HG03378 (cell line): Measurements from ENCODE around the gene ADCY9.

ENCODE experiments used
- ATAC-seq: cut with Tn5 transposase; IDR thresholded peaks from one replicate; pipeline ENCODE4 v1.9.1; 2021; ENCODE audit warnings: mild to moderate bottlenecking, moderate library complexity; ENCODE audit not compliant: unreplicated experiment

The ADCY9 gene

DNA sequence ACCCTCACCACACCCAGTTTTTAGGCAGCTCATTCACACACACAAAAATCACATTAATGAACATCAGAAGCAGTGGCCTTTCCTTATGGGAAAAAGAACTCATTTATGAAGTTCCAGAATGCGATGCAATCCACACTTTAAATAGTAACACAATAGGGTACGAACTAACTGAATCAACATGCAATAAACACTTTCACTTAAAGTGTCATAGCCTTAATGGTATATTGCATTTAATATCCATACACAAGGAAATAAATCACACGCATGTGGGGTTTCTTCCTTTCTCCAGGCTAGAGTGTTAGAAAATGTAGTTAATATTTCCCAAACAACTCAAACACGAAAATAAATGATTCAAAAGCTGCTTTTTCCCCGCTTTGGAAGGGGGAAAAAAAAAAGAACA lies 19.7 kb downstream of the ADCY9 start:
- ATAC-seq: no peak

- ATAC-seq: no peak
Observed at GRCh38 chr16:4094127-4094773, 22.0 kb downstream of the ADCY9 start.

DNA sequence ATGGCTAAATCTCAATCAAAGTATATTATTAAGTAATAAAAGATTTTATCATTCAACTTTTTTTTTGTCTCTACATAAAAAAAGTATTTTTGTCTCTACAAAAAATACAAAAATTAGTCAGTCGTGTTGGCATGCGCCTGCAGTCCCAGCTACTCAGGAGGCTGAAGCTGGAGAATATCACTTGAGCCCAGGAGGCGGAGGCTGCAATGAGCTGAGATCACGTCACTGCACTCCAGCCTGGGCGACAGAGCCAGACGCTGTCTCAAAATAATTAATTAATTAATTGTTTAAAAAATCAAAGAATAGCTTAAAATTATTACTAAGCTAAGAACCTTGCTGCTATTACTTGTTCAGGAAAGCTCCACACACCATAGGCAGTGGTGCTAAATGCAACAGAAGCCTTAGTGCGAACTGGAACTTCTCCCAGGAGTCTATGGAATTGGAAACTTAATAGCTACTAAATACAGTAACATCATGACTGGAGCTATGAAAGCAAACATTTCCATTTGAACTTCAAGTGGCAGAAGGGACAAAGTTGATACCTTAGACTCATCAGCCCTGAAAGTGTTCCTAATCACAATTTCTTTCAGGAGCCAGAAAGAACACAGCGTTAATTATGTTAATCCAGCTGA lies 22.6 kb downstream of the ADCY9 start:
- no peak for ATAC-seq

GRCh38 chr16:4092547-4093265 lies 23.5 kb downstream of the ADCY9 start:
- ATAC-seq: no peak

DNA sequence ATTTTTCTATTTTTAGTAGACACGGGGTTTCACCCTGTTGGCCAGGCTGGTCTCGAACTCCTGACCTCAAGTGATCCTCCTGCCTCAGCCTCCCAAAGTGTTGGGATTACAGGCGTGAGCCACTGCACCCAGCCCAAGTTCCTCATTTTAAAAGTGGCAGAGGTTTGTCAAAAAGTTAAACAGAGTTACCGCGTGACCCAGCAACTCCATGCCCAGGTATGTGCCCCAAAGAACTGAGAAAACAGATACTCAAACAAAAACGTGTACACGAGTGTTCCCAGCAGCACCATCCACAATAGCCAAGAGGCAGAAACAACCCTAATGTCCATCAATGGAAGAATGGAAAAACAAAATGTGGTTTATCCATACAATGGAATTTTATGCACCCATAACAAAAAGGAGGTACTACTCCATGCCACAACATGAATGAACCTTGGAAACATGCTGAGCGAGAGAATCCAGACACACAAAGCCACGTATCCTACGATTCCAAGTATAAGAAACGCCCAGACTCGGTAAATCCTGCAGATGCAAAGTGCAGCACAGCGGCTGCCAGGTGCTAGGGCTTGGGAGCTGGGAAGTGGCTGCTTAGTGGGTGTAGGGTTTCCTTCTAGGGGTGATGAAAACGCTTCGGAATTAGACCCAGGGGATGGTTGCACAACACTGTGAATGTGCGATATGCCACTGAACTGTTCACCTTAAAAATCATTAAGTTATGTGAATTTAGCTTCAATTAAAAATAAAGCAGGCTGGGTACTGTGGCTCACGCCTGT lies 24.8 kb downstream of the ADCY9 start:
- ATAC-seq: no peak

DNA sequence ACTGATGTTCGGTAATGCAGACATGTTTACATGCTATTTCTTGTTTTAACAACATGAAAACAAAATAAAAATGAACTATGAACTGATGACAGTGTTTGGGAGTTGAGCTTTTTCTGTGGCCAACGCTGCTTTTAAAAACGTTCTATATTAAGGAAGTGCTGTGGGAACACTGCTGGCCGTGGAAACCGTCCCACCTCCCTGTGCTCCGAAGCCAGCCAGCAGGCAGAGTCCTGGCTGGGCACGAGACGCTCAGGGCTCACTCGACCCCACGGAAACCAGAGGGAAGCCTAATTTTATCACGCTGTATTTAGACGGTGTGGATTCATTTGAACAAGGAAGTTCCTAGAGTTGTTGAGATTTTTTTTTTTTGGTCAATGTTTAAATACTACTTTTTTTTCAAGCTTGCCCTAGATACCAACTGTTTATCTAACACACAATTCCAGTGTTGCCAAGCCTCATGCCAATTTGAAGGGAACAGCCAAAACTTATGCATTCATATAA lies 25.8 kb downstream of the ADCY9 start:
- no peak for ATAC-seq

DNA sequence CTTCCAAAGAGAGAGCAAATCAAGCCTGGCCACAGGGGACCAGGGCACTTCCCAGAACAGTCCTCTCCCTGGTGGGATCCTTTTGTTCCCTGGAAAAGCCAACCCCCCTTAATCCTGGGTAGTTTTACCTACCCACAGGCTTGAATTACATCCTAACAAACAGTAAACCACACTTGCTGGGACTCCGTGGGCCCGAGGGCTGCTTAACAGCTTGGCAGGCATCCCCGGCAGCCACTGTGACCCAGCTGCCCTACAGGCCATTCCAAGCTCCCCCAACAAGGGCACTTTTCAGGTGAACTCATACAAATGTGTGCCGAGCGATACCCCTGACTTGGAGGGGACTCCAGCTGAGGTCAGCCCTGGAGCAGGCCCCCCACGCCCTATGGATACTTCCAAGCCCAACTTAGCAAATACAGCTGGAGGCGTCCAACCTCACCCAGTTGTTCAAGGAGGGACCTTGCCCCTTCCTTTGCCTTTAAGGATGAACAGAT lies 26.4 kb downstream of the ADCY9 start:
- no peak for ATAC-seq

DNA sequence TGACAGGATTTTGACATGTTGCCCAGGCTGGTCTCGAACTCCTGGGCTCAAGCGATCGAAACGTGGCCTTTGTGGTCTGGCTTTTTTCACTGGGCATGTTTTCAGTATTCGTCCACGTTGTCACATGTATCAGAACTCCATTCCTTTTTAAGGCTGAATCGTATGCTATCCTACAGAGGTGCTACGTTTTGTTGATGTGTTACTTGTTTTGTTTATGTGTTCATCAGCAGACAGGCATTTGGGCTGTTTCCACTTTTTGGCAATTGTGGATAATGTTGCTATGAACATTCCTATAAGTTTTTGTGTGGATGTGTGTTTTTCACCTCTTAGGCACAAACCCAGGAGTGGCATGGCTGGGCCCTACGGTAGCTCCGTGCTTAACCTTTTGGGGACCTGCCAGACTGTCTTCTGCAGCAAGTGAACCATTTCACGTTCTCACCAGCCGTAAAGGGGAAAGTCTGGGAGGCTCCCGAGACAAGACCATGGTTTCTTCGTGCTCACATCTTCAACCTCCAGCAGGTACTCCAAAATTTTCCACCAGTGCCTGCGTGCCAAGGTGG lies 26.9 kb downstream of the ADCY9 start:
- no peak for ATAC-seq

GRCh38 chr16:4087990-4088577 lies 28.2 kb downstream of the ADCY9 start:
- ATAC-seq: no peak

DNA sequence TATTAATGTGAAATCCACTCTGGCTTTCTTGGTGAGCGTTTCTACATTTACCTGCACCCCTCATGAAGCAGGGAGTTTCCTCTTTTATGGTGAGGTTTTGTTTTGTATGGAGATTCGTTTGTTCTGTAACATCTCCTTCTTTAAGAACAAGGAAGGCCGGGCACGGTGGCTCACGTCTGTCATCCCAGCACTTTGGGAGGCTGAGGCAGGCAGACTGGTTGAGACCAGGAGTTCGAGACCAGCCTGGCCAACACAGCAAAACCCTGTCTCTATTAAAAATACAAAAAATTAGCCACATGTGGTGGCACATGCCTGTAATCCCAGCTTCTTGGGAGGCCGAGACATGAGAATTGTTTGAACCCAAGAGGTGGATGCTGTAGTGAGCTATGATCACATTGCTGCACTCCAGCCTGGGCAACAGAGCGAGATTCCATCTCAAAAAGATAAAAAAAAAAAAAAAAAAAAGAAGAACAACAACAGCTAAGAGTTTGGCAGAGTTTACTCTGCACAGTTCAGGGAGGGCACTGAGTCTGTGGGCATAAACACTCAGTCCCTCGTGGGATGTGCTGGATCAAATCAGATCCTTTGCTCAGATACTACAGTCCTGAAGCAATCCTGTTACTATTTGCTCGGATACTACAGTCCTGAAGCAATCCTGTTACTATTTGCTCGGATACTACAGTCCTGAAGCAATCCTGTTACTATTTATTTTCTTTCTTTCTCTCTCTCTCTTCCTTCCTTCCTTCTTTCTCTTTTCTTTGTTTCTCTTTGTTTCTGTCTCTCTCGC lies 28.9 kb downstream of the ADCY9 start:
- ATAC-seq: no peak

DNA sequence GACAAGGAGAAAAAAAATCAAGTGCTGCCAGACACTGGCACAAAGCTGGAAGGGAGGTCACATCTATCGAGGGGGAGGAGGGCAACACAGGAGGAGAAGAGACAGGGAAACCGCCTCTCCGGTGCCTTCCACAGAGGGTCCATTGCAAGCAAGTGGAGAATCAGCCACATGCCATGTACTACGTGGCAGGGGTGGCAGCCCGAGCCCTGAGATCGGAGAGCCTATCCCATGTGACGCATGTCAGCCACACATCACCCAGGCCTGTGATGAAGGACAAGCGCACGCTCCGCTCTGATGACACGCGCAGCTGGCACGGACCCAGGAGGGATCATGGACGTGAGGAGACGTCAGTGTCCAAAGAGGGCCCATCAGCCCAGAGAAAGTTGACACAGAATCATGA lies 30.1 kb downstream of the ADCY9 start:
- ATAC-seq: no peak

DNA sequence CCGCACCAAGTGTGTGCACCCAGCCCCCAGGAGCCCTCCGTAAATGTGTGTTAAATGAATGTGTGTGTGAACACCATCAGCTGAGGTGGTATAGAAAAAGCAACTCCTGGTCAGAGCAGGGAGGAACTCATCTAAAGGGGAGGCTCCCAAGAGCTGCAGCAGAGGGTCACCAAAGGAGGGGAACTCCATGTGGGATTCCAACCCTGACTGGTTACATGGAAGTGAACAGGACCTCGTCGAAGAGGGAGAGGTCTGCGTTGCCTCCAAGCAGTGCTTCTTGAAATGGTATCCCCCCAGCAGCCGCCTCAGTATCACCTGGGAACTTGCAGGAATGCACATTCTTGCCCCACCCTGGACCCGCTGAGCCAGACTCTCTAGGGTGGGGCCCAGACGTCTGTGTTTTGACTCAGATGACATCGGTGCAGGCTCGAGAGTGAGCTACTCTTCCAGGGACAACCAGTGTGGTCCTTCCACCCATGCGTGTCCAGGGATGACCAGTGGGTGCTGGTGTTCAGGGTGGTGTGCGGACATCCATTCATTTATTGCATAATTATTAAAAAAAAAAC lies 30.8 kb downstream of the ADCY9 start:
- ATAC-seq: no peak

GRCh38 chr16:4083347-4083870 lies 32.8 kb downstream of the ADCY9 start:
- ATAC-seq: no peak

- no peak for ATAC-seq
Observed at GRCh38 chr16:4082474-4083044, 33.7 kb downstream of the ADCY9 start.

DNA sequence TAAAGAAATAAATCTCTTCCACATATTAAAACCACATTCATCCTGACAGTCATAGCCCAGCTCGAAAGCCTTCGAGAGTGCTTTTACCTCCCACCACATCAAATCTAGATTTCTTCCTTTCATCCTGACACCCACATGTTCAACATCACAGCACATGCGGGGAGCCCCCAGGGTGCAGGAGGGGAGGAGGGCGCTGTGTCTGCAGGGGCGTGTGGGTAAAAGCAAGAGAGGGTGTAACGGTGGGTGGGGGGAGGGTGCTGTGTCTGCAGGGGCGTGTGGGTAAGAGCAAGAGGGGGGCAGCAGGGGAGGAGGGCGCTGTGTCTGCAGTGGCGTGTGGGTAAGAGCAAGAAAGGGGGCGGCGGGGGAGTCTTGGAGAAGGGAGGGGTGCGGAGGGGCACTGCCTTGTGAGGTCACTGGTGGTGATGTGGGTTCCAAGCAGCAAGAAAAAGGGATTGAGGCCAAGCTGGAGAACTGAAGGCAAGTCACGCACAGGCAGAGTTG lies 34.7 kb downstream of the ADCY9 start:
- ATAC-seq: no peak

DNA sequence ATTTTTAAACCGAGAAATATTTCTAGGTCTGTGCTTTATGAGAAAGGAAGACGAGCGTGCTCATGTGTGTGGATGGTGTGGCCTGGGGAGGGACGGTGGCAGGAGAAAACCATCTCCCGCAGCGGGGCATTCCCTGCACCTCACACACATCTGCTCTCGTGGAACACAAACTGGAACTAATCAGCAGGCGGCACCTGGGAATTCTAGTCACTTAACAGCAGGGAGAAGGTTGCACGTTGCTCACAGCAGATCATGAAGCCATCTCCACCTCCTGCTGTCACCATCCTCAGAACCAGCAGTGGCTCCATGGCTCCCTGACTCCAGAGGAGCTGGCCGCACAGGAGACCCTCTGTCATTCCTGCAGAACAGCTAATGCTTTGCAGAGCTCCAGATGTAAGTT lies 35.2 kb downstream of the ADCY9 start:
- no peak for ATAC-seq

GRCh38 chr16:4077174-4077649 lies 39.0 kb downstream of the ADCY9 start:
- no peak for ATAC-seq

GRCh38 chr16:4075534-4075933 lies 40.7 kb downstream of the ADCY9 start:
- ATAC-seq: no peak
